Skeletal muscle tissue (tissue), 4 donors: ENCODE results near the gene PFN1. TPM values are rescaled to one million over a fixed set of nuclear protein-coding genes. Genes with fewer than 3 reads are reported as not detected.
A peak's percentile ranks its signal among the peaks of the same experiment; 100 is the strongest.

Source experiments
- H3K27ac ChIP-seq: one replicate; pipeline ENCODE4 v1.7.0; 2013; ENCODE audit warnings: mild to moderate bottlenecking, low read depth, low read length, inconsistent platforms
- H3K27me3 ChIP-seq, 3 donors: one replicate each; pipeline ENCODE4 v1.7.0; 2013; ENCODE audit warnings: low read length in 3 of 3; ENCODE audit not compliant: control insufficient read depth in 3 of 3, insufficient read depth in 3 of 3
- H3K36me3 ChIP-seq, 3 donors: one replicate each; pipeline ENCODE4 v1.7.0; 2013; ENCODE audit warnings: low read length in 3 of 3; ENCODE audit not compliant: control insufficient read depth in 3 of 3, insufficient read depth in 3 of 3
- H3K4me1 ChIP-seq, 3 donors: one replicate each; pipeline ENCODE4 v1.7.0; 2013; ENCODE audit warnings: low read length in 3 of 3, mild to moderate bottlenecking in 3 of 3; ENCODE audit not compliant: control insufficient read depth in 3 of 3, insufficient read depth in 3 of 3
- H3K4me3 ChIP-seq, 3 donors: one replicate each; pipeline ENCODE4 v1.7.0; 2013; ENCODE audit warnings: low read length in 3 of 3
- H3K9ac ChIP-seq, 3 donors: one replicate each; pipeline ENCODE4 v1.7.0; 2013; ENCODE audit warnings: low read length in 3 of 3, mild to moderate bottlenecking in 3 of 3, moderate library complexity in 2 of 3, low read depth in 1 of 3
- H3K9me3 ChIP-seq, 3 donors: one replicate each; pipeline ENCODE4 v1.7.0; 2013; ENCODE audit warnings: low read length in 3 of 3; ENCODE audit not compliant: control insufficient read depth in 3 of 3
- total RNA-seq: library from RNA; depleted of rRNA; stranded (reverse); fragments of >200 nt; gene quantifications from one replicate; pipeline ENCODE4 v1.2.3, GENCODE V29; 2014
- donor health status: Osteomylitis.

Gene PFN1
- total RNA-seq, 1 donor from 2014 or later = 137 TPM

DNA sequence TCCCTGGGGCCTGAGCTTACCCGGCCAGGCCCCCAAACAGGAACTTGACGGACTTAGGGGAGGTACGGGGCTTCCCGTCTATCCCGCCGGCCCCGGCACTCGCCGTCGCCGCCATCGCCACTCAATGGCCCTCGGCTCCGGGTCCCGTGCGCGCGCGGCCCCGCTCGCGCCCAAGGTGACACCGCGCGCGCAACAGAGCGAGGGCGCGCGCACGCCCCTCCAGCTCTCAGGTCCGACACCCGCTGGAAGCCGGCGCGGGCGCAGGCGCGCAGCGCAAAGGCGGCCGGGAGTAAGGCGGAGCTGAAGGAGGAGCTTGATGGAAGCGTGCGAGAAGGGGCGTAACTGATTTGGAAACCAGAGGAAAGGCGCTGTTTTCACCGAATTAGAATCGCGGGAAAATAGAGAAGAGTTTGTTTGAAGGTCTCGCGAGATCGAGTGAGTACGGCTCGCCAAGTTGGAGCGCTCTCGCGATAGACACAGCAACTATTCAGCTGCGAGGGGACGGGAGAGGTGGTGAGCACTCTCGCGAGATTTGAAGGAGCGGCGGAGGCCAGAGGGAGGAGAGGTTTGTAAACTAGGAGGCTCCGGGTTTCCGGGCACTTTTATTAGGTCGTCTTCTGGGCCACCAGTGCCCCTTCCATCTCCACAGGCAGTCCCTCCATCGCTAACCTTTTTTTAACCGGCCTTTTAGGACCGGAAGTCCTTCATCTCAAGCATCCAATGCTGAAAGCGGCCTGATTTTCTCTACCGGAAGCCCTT, 8.4 kb downstream of the PFN1 start, which contains the start of the genes RNF167 and SLC25A11:
Gene RNF167, plus strand, starts transcription at position 473 of the 759 bp plus-strand sequence. CDS start 642 bp downstream, outside the sequence.
Gene SLC25A11, minus strand, starts transcription at position 251 of the 759 bp plus-strand sequence. Its CDS starts 136 bp downstream, at position 115.
- Histone ChIP-seq H3K9me3 (no peaks in the 10 kb centered on the region), H3K27me3 (no peaks in the 10 kb centered on the region), H3K9ac (peak within 1 kb of the TSS; percentile 94 to 99 (median 98)), H3K4me3 (peak within 1 kb of the TSS; percentile 81 to 98 (median 91)), H3K4me1 (peaks cover 56 to 79% (median 66%) of the 10 kb centered on the region in 3 donors), H3K27ac (peak within 1 kb of the TSS; percentile 92), H3K36me3 (peaks cover 50 to 63% (median 55%) of the 10 kb centered on the region in 3 donors)

DNA sequence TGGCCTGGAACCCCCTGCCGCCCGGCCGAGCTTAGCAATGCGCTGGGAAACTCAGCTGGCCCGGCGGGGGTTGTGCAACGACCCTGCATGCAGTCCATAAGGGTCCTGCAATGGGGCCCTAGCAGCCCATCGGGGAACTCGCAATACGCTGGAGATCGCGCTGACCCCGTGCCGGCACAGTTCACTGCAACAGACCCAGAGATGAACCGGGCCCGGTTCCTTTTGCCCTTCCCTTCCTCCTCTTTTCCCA, 8.9 kb downstream of the PFN1 start:
- Histone ChIP-seq H3K9me3 (no peaks in the 10 kb centered on the region), H3K9ac (peak overlapping the region; percentile 94 to 99 (median 98)), H3K4me3 (peak overlapping the region; percentile 81 to 98 (median 91)), H3K27ac (peak overlapping the region; percentile 92), H3K36me3 (peaks cover 45 to 58% (median 50%) of the 10 kb centered on the region in 3 donors), H3K4me1 (peaks cover 55 to 76% (median 65%) of the 10 kb centered on the region in 3 donors), H3K27me3 (no peaks in the 10 kb centered on the region)

- peak overlapping the region; percentile 81 to 98 (median 91) for H3K4me3 ChIP-seq
- no peaks in the 10 kb centered on the region for H3K9me3 ChIP-seq
- H3K9ac ChIP-seq = peak overlapping the region; percentile 94 to 99 (median 98)
- no peaks in the 10 kb centered on the region for H3K27me3 ChIP-seq
- peaks cover 40 to 53% (median 45%) of the 10 kb centered on the region in 3 donors for H3K36me3 ChIP-seq
- peak overlapping the region; percentile 92 for H3K27ac ChIP-seq
- peaks cover 61 to 80% (median 69%) of the 10 kb centered on the region in 3 donors for H3K4me1 ChIP-seq
Observed at GRCh38 chr17:4938688-4939545, 9.4 kb downstream of the PFN1 start.

GRCh38 chr17:4938069-4938491, 10.2 kb downstream of the PFN1 start:
- H3K9me3 ChIP-seq = no peaks in the 10 kb centered on the region
- H3K27ac ChIP-seq = peak overlapping the region; percentile 92
- peaks cover 62 to 76% (median 67%) of the 10 kb centered on the region in 3 donors for H3K4me1 ChIP-seq
- peak overlapping the region; percentile 81 to 98 (median 91) for H3K4me3 ChIP-seq
- no peaks in the 10 kb centered on the region for H3K27me3 ChIP-seq
- peak overlapping the region; percentile 94 to 99 (median 98) for H3K9ac ChIP-seq
- H3K36me3 ChIP-seq = peaks cover 32 to 45% (median 39%) of the 10 kb centered on the region in 3 donors

DNA sequence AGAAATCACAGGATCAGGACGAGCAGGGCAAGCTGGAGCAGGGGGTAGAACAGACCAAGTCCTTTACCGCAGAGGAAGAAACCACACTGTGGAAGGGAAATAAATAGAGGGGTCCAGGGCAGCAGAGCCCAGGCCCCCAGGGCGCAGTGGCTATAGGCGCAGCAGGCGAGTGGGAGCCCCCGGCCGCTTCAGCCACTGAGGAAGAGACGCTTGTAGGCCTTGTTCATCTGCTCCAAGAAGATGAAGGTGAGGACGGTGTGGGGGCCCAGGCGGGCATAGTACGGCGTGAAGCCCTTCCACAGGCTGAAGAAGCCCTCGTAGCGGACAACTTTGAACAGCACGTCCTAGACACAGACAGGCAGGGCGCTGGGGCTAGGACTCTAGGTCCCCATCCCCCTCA, 10.8 kb downstream of the PFN1 start:
- peaks cover 62 to 71% (median 68%) of the 10 kb centered on the region in 3 donors for H3K4me1 ChIP-seq
- no peaks in the 10 kb centered on the region for H3K27me3 ChIP-seq
- H3K9me3 ChIP-seq = no peaks in the 10 kb centered on the region
- peak overlapping the region; percentile 43 to 99 (median 46) for H3K9ac ChIP-seq
- H3K36me3 ChIP-seq = peaks cover 27 to 40% (median 34%) of the 10 kb centered on the region in 3 donors
- H3K4me3 ChIP-seq = no peak overlapping the region
- H3K27ac ChIP-seq = peak overlapping the region; percentile 92

GRCh38 chr17:4936436-4936835, 11.9 kb downstream of the PFN1 start:
- peaks cover 19 to 32% (median 28%) of the 10 kb centered on the region in 3 donors for H3K36me3 ChIP-seq
- H3K9me3 ChIP-seq = no peaks in the 10 kb centered on the region
- peak overlapping the region; percentile 3 to 99 (median 43) for H3K9ac ChIP-seq
- H3K4me1 ChIP-seq = peaks cover 58 to 64% (median 62%) of the 10 kb centered on the region in 3 donors
- peak overlapping the region in 1 of 3 donors; percentile 41 for H3K4me3 ChIP-seq
- no peaks in the 10 kb centered on the region for H3K27me3 ChIP-seq
- H3K27ac ChIP-seq = peak overlapping the region; percentile 92

GRCh38 chr17:4935650-4936049, 12.7 kb downstream of the PFN1 start:
- H3K9ac ChIP-seq = peak overlapping the region in 1 of 3 donors; percentile 99
- H3K36me3 ChIP-seq = peaks cover 19 to 34% (median 29%) of the 10 kb centered on the region in 3 donors
- H3K4me1 ChIP-seq = peaks cover 50 to 56% (median 54%) of the 10 kb centered on the region in 3 donors
- no peaks in the 10 kb centered on the region for H3K27me3 ChIP-seq
- no peak overlapping the region for H3K4me3 ChIP-seq
- no peaks in the 10 kb centered on the region for H3K9me3 ChIP-seq
- no peak overlapping the region for H3K27ac ChIP-seq

GRCh38 chr17:4934173-4934979, 14.0 kb downstream of the PFN1 start:
- no peak overlapping the region for H3K27ac ChIP-seq

GRCh38 chr17:4933646-4934045, 14.7 kb downstream of the PFN1 start:
- Histone ChIP-seq H3K9me3 (no peaks in the 10 kb centered on the region), H3K27me3 (no peaks in the 10 kb centered on the region), H3K9ac (peak overlapping the region in 1 of 3 donors; percentile 60), H3K4me1 (peaks cover 41 to 44% (median 43%) of the 10 kb centered on the region in 3 donors), H3K36me3 (peaks cover 19 to 30% (median 29%) of the 10 kb centered on the region in 3 donors), H3K4me3 (no peak overlapping the region), H3K27ac (no peak overlapping the region)

More at GRCh38 chr17:4934173-4934979, 14.0 kb downstream of the PFN1 start:
- peaks cover 19 to 35% (median 30%) of the 10 kb centered on the region in 3 donors for H3K36me3 ChIP-seq
- no peaks in the 10 kb centered on the region for H3K27me3 ChIP-seq
- H3K9ac ChIP-seq = peak overlapping the region; percentile 36 to 60 (median 58)
- peaks cover 48 to 52% (median 50%) of the 10 kb centered on the region in 3 donors for H3K4me1 ChIP-seq
- H3K9me3 ChIP-seq = no peaks in the 10 kb centered on the region
- no peak overlapping the region for H3K4me3 ChIP-seq
